RPMI8226 (cell line): Measurements from ENCODE around the gene SPINT1.
"Not testable (repeated sequence)": the region's sequence is repeated elsewhere in the genome, so short reads cannot be mapped to it uniquely, and the experiment has no call there.

ENCODE experiments used
- DNase-seq: peaks from one replicate; pipeline ENCODE4 v3.0.0-alpha.2; 2015

SPINT1 gene

DNA sequence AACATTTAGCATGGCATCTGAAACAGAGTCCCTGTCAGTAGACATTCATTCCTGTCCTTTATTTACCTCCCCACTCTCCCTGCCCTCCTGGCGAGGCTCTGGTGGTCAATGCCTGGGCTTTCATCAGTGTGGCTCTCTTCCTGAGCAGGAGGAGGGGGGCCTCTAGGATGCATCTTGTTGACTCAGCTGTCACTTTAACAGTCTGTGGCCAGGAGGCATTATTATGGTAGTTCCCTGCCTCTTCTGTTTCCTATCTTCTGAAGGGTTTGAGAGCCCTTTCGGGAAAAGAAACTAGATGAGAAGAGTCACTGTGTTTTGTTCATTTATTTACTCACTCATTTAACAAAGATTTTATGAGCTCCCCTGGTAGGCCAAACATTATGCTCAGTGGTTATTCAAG, 13.0 kb upstream of the SPINT1 start:
- no peak for DNase-seq

GRCh38 chr15:40831861-40832260, 12.0 kb upstream of the SPINT1 start:
- DNase-seq: no peak

DNA sequence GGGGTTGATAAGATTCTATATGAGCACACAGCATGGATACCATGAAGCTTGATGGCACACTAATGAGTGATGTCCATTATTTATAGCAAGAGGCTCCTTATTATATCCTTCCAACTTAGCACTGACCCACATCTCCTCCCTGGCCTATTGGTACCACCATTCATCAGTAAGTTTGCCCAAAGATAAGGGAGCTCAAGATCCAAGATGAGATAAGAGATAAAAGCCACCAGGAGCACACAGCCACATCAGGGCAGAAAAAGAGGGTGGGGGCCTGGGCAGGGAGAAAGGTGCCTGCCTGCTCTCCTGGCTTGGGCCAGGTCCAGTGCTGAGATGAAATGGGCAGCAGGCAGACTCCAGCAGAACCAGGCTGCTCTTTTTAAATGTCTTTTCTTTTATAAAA, 10.9 kb upstream of the SPINT1 start:
- no peak for DNase-seq

- DNase-seq: no peak
Observed at GRCh38 chr15:40836020-40836419, 7.8 kb upstream of the SPINT1 start.

- no peak for DNase-seq
Observed at GRCh38 chr15:40838756-40839155, 5.1 kb upstream of the SPINT1 start.

DNA sequence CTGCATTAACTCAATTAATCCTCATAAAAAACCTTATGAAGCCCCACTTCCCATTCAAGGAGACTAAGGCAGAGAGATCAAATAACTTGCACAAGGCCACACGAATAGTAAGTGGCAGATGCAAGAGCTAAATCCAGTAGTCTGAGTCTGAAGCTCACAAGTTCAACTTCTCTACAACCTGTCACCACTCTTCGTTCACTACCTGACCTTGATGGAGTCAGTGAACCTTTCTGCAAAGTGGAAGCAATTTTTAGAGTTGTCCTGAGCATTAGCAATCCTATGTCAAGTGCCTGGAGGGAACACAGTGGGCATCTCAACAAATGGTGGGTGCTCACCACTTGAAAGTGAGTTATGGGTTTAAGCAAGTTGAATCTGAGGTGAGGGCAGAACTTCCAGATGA, 2.1 kb upstream of the SPINT1 start:
- no peak for DNase-seq

DNA sequence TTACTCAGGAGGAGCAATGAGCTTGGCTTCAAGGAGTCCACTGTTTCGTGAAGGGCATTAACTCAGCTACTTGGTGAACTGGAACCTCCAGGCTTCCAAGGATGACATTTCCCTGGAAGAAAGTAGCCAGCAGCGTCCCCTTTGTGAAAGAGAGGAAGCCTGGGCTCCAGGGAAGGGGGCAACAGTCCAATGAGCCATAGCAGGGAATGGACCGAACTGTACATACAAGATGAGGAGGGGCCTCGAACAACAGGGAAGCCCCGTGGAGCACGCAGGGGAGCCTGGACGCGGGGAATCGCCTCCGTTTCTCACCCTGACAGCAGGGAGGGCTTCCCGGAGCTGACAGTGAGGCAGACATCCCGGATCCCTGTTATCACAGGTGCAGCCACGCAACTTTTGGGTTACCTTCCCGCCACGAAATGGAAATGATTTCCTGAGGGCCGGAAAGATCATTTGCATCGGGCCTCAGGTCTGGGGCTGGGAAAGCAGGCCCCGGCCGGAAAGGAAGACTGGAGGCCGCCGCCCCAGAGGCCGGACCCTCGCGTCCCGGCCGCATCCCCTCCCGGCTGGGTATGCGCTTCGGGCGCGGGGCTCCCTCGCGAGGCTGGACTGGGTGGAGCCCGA, 475 bp upstream of the SPINT1 start:
- DNase-seq: no peak

- peak; percentile 44 for DNase-seq
Observed at GRCh38 chr15:40844696-40845030, 815 bp downstream of the SPINT1 start.

DNA sequence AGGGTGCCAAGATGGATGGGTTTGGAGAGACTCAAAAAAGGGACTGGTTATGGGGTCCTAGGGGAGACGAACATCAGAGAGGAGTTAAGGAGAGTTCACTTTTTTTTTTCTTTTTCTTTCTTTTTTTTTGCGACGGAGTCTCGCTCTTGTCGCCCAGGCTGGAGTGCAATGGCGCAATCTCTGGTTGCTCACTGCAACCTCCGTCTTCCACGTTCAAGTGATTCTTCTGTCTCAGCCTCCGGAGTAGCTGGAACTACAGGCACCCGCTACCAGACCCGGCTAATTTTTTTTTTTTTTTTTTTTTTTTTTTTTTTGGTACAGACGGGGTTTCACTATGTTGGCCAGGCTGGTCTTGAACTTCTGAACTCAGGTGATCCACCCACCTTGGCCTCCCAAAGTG, 1.2 kb downstream of the SPINT1 start:
- DNase-seq: no peak

DNA sequence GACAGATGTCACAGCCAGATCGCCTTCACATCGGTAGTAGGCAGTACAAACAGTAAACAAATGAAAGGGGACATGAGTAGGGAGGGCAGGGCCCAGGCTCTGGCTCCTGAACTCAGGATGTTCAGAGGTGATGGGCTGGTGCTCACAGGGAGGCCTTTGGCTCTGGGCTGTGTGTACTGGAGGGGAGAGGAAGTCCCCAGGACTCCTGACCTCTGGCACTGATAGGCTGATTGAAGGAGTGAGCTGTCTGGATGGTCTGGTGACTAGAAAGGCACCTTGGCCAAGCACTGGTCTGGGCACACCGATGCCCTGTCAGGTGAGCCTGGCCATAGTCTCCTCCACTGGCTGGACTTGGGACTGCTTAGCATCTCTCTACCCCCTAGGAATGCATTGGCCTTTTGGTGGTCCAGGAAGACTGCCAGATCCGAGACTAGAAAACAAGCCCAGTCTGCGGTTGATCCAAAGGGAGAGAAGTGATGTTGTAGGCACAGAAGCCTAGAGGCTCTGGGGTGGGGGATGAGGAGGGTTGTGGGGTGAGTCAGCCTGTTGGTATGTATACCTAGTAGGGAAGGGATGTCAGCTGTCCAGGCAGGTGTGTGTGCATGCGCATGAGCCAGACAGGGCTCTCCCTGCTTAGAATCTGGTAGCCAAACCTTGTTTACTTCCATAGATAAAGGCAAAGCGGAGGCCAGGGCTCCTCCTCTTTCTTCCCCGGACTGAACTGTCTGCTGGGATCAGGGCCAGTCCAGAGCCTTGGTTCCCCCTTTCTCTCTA, 1.9 kb downstream of the SPINT1 start:
- DNase-seq: peak; percentile 71

DNA sequence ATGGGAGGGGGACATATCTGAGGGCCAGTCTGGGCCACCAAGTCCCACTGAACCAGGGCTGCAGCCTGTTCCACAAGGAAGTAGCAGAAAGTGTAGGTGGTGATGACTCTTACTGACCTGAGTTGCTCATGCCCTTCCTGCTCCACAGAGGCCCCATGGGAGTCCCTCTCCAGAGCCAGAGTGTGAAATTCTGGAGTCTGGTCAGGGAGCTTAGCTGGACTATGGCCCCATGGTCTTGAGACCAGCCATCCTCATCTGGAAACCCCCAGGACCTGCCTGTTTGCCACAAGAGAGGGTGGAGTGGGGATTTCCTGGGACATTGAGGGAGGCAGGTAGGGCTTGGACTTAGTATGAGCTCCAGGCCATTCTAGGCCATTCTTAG, 3.0 kb downstream of the SPINT1 start:
- no peak for DNase-seq

DNA sequence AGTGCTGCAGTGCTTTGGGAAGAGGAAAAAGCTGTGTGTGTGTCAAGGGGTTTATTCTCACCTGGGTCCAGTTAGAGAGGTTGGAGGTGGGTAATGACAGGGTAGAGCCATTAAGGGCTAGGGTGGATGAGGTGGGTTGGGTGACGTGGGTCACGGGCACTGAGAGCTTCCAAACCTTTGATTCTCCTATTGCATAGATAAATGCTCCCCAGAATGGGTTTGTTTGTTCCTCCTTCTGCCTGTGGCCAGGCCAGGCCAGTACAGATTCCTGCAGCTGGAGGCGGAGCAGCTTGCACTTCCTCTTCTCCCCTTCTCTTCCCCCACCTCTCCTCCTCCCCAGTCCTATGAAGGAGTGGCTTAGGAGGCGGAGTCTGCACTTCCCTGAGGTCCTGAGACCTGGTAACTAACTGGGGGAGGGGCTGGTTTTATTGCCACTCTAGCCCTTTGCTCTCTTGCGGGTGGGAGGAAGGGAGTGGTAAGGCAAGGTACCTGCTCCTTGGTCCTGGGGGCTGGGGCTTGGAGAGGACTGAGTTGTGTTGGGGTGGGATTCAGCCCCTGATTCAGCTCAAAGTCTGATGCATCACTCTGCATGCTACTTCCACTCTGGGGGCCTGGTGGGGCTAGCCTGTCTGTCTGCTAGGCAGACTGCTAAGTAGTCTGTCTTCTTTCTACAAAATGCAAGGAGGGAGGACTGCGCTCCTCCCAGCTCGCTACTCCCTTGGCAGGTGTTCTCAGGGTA, 3.5 kb downstream of the SPINT1 start:
- DNase-seq: peak; percentile 90

DNA sequence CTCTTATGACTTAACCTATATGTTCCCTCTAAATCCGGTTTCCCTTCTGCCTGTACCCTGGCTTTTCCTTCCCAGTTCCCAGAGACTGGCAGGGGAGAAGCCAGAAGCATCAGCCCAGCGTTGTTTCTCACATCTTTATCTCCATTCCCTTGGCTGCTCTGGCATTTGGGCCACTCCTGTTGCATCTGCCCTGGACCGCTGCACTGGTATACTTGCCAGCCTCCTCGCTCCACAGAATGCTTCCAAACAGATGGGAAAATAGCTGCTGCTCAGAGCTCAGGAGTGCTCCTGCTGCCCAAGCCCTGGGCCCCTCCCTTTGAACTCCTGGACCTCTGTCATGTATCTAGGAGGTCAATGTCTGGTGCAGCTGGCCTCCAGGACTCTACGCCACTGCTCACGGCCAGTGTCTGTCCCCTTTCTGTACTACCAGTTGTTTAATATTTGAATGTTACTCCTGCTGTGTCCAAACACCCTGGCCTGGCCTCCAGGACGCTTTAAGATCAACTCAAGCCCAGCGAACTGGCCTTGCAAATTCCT, 6.8 kb downstream of the SPINT1 start:
- DNase-seq: no peak

DNA sequence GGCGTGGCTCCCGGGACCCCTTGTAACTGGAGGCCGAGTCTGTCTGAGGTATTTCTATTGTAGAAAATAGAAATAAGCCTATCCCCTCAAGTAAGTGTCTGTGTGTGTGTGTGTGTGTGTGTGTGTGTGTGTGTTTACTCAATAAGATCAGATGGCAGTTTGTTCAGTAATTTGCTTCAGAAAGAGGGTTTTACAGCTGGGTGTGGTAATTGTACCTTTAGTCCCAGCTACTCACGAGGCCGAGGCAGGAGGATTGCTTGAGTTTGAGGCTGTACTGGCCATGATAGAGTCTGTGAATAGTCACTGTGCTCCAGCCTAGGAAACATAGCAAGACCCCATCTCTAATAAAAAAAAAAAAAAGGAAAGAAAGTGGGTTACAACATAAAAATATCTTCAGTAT, 8.7 kb downstream of the SPINT1 start:
- DNase-seq: no peak

DNA sequence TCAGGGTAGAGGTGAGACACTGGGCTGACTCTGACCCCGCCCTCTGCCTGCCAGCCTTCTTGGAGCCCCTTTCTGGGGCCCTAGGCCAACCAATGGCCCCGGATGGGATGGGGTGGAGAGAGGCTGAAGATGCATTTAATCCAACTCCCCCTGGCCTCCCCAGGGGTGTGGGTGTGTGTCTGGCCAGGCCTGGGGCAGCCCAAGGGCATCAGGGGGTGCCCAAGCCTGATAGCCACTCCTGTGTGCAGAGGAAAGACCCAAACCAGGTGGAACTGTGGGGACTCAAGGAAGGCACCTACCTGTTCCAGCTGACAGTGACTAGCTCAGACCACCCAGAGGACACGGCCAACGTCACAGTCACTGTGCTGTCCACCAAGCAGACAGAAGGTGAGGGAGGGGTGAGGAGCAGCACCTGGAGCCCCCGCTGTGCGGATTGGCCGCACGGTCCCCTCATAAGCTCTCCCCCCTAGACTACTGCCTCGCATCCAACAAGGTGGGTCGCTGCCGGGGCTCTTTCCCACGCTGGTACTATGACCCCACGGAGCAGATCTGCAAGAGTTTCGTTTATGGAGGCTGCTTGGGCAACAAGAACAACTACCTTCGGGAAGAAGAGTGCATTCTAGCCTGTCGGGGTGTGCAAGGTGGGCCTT, 9.5 kb downstream of the SPINT1 start:
- no peak for DNase-seq

DNA sequence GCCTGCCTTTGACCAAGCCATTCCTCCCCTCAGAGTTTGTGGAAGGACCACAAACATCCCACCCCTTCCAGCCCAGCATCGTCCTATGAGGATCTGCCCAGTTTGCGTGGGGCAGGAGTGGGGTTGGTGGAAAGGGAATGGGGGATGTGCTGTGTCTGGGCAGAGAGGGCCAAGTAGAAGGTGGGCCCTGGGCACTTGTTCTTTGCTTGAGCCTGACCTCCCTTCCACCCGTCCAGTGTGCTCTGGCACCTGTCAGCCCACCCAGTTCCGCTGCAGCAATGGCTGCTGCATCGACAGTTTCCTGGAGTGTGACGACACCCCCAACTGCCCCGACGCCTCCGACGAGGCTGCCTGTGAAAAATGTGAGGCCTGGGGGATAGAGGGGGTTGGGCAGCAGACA, 10.3 kb downstream of the SPINT1 start:
- no peak for DNase-seq

DNA sequence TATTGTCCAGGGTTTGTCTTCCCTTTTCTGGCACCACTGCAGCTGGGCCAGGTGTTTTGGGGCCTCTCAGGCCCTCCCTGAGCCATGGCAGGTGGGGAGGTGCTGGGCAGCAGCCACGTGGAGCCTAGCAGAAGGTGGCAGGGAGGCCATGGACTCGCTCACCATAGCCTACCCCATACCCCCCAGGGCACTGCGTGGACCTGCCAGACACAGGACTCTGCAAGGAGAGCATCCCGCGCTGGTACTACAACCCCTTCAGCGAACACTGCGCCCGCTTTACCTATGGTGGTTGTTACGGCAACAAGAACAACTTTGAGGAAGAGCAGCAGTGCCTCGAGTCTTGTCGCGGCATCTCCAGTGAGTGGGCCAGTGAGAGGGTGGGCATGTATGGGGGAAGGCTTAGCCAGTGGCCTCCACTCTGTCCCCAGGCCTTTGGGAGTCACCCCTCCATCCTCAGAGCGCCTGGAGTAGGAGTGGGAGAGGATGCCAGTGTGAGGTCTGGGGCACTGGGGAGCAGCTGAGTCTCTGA, 11.9 kb downstream of the SPINT1 start:
- DNase-seq: no peak

DNA sequence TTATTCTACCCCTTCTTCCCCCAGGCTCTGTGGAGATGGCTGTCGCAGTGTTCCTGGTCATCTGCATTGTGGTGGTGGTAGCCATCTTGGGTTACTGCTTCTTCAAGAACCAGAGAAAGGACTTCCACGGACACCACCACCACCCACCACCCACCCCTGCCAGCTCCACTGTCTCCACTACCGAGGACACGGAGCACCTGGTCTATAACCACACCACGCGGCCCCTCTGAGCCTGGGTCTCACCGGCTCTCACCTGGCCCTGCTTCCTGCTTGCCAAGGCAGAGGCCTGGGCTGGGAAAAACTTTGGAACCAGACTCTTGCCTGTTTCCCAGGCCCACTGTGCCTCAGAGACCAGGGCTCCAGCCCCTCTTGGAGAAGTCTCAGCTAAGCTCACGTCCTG, 12.9 kb downstream of the SPINT1 start:
- DNase-seq: no peak

DNA sequence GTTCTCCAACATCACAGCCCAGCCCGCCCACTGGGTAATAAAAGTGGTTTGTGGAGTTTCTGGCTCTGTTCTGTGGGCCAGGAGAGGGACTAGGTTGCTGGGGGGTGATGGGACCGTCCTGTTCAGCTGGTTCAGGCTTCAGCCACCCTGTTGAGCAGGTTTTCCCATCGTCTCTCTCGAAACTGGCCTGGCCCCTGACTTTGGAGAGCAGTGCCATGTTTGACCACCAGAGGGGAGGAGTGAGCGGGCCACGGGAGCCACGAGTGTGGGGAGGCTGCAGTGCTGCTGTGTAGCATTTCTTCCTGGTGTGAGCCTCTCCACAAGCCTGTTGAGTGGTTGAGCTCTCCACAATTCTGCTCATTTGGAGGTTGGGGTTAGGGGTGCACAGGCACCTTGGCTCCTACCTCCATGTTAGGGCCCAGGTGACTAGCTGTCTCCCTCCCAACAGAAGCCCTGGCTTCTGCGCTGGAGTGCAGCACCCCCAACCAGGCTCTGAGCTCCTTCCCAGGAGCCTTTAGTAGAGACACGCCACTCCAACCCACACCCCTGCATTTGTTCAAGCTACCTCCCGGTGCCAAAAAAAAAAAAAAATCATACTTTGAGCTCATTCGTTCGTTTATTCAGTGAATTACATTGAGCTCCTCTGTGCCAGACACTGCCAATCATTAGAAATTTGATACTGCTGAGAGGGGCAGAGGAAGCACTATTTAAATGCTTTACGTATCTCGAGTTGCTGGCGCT, 13.9 kb downstream of the SPINT1 start:
- peak; percentile 59 for DNase-seq

DNA sequence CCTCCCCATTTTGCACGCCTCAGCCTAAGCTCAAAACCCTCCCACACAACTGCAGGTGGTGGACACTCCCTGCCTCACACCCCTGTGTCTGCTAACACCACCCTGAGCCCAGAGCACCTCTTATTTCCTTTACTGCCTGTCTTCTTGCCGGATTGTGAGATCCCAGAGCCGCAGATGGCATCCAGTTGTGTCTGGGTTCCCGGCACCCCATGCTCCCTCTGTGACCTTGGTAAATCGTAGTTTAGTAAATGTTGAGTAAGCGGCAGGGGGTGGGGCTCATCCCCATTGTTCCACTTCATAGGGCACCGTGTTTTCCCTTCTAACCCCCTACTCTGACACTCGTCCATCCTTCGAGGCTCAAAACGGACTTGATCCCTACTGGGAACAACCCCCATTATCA, 14.9 kb downstream of the SPINT1 start:
- no peak for DNase-seq

GRCh38 chr15:40859206-40859851, 15.5 kb downstream of the SPINT1 start:
- peak; percentile 77 for DNase-seq

GRCh38 chr15:40861147-40861546, 17.3 kb downstream of the SPINT1 start:
- DNase-seq: not testable (repeated sequence)
